ENCODE results near the gene FCRL6.

Gene FCRL6

GRCh38 chr1:159800177-159800930, 1.8 kb upstream of the FCRL6 start:
- DNase-seq = peak; percentile 12

GRCh38 chr1:159803956-159804689, 2.0 kb downstream of the FCRL6 start:
- no peak for DNase-seq

- peak; percentile 28 for DNase-seq
Observed at GRCh38 chr1:159804924-159805323, 2.8 kb downstream of the FCRL6 start.

GRCh38 chr1:159815926-159816325, 13.8 kb downstream of the FCRL6 start:
- DNase-seq = no peak

GRCh38 chr1:159817276-159818041, 15.3 kb downstream of the FCRL6 start:
- DNase-seq = peak; percentile 53

- no peak for DNase-seq
Observed at GRCh38 chr1:159821171-159821867, 19.2 kb downstream of the FCRL6 start.

- no peak for DNase-seq
Observed at GRCh38 chr1:159823406-159823805, 21.2 kb downstream of the FCRL6 start.

- DNase-seq = no peak
Observed at GRCh38 chr1:159825564-159825963, 23.4 kb downstream of the FCRL6 start.

- peak; percentile 23 for DNase-seq
Observed at GRCh38 chr1:159826441-159827101, 24.4 kb downstream of the FCRL6 start, which contains the start of gene SLAMF8. Gene SLAMF8 (plus strand): TSS chr1:159826873. CDS start chr1:159826899, 26 bp downstream.

GRCh38 chr1:159827102-159827490, 24.9 kb downstream of the FCRL6 start:
- no peak for DNase-seq

GRCh38 chr1:159827549-159827948, 25.4 kb downstream of the FCRL6 start:
- no peak for DNase-seq

GRCh38 chr1:159828176-159828575, 26.0 kb downstream of the FCRL6 start:
- DNase-seq = no peak

GRCh38 chr1:159828581-159829272, 26.6 kb downstream of the FCRL6 start:
- no peak for DNase-seq

- no peak for DNase-seq
Observed at GRCh38 chr1:159829273-159829634, 27.1 kb downstream of the FCRL6 start.

GRCh38 chr1:159829822-159830465, 27.8 kb downstream of the FCRL6 start:
- peak; percentile 82 for DNase-seq

- DNase-seq = no peak
Observed at GRCh38 chr1:159830722-159831121, 28.6 kb downstream of the FCRL6 start.

GRCh38 chr1:159831412-159832141, 29.4 kb downstream of the FCRL6 start:
- DNase-seq = no peak

GRCh38 chr1:159832309-159832708, 30.1 kb downstream of the FCRL6 start:
- no peak for DNase-seq

GRCh38 chr1:159835356-159835755, 33.2 kb downstream of the FCRL6 start:
- peak; percentile 23 for DNase-seq

- DNase-seq = no peak
Observed at GRCh38 chr1:159835862-159836525, 33.8 kb downstream of the FCRL6 start.

All from fibroblast of skin of right quadriceps (primary cell).